IMR-90 (cell line): ENCODE results near the gene BMP8A. TPM values are rescaled to one million over a fixed set of nuclear protein-coding genes. Genes with fewer than 3 reads are reported as not detected.
A peak's percentile ranks its signal among the peaks of the same experiment; 100 is the strongest.

ENCODE experiments used
- ATAC-seq: fragments of 200-7000 bp; cut with Tn5 transposase; 2 replicates; pipeline ENCODE4 v1.9.1; 2020; ENCODE audit warnings: low read depth, mild to moderate bottlenecking, moderate library complexity
- BruUV-seq: library from RNA; stranded (reverse); fragments of 400-500 nt; replicated peaks from 2 replicates; lab custom pipeline; 2021; lab: Mats Ljungman, UMichigan
- CTCF ChIA-PET: fragments of 300-600 bp; formaldehyde crosslinking; extraction: SDS; loops from one replicate; lab custom pipeline; 2021; ENCODE audit warnings: antibody characterized with exemption; lab: Yijun Ruan, JAX
- POLR2A ChIA-PET: fragments of 300-600 bp; sonication (Branson Sonifier 250); formaldehyde crosslinking; loops from one replicate; lab custom pipeline; 2022; ENCODE audit warnings: antibody characterized with exemption; ENCODE audit not compliant: unreplicated experiment; lab: Charles Lee
- DNase-seq: peaks from one replicate; pipeline ENCODE4 v3.0.0; 2013
- H2AFZ ChIP-seq: replicated peaks from 2 replicates; pipeline ENCODE3; 2013; ENCODE audit warnings: low read length, mild to moderate bottlenecking; ENCODE audit not compliant: poor library complexity
- H2AK5ac ChIP-seq: 2 replicates; pipeline ENCODE4 v1.6.1; 2013; ENCODE audit warnings: low read depth, low read length, inconsistent platforms
- H2AK9ac ChIP-seq: replicated peaks from 2 replicates; pipeline ENCODE3; 2013; ENCODE audit warnings: mild to moderate bottlenecking, low read depth, low read length, moderate library complexity; ENCODE audit not compliant: poor library complexity
- H2BK120ac ChIP-seq: 2 replicates; pipeline ENCODE4 v1.6.1; 2013; ENCODE audit warnings: low read depth, low read length, inconsistent platforms
- H2BK15ac ChIP-seq: 3 replicates; pipeline ENCODE4 v1.6.1; 2013; ENCODE audit warnings: low read depth, low read length, inconsistent platforms
- H2BK20ac ChIP-seq: 2 replicates; pipeline ENCODE4 v1.6.1; 2013; ENCODE audit warnings: low read depth, mild to moderate bottlenecking, inconsistent platforms, low read length, moderate library complexity
- H2BK5ac ChIP-seq: 2 replicates; pipeline ENCODE4 v1.6.1; 2013; ENCODE audit warnings: mild to moderate bottlenecking, low read depth, low read length, inconsistent platforms; ENCODE audit not compliant: poor library complexity, severe bottlenecking
- H3K14ac ChIP-seq: replicated peaks from 2 replicates; pipeline ENCODE4 v1.6.1; 2013; ENCODE audit warnings: low read depth, low read length, inconsistent platforms
- H3K18ac ChIP-seq: 2 replicates; pipeline ENCODE4 v1.6.1; 2013; ENCODE audit warnings: low read depth, low read length, control low read depth
- H3K23ac ChIP-seq: 2 replicates; pipeline ENCODE4 v1.6.1; 2013; ENCODE audit warnings: low read depth, low read length, inconsistent platforms
- H3K27ac ChIP-seq: 2 replicates; pipeline ENCODE4 v1.5.1; 2013; ENCODE audit warnings: mild to moderate bottlenecking, control low read depth, low read length; ENCODE audit not compliant: insufficient read depth
- H3K27me3 ChIP-seq: 2 replicates; pipeline ENCODE4 v1.6.1; 2013; ENCODE audit warnings: low read length; ENCODE audit not compliant: control insufficient read depth, insufficient read depth
- H3K36me3 ChIP-seq: 2 replicates; pipeline ENCODE4 v1.6.1; 2013; ENCODE audit warnings: low read length, mixed read lengths; ENCODE audit not compliant: control insufficient read depth, insufficient read depth
- H3K4ac ChIP-seq: 2 replicates; pipeline ENCODE4 v1.6.1; 2013; ENCODE audit warnings: low read depth, low read length, inconsistent platforms
- H3K4me1 ChIP-seq: 2 replicates; pipeline ENCODE4 v1.6.1; 2013; ENCODE audit warnings: low read length, mixed read lengths; ENCODE audit not compliant: control insufficient read depth, insufficient read depth
- H3K4me2 ChIP-seq: 2 replicates; pipeline ENCODE4 v1.6.1; 2013; ENCODE audit warnings: low read depth, mild to moderate bottlenecking, control low read depth, low read length, moderate library complexity
- H3K4me3 ChIP-seq: 2 replicates; pipeline ENCODE4 v1.5.1; 2013; ENCODE audit warnings: low read depth, mild to moderate bottlenecking, control low read depth, low read length, moderate library complexity; ENCODE audit not compliant: insufficient read depth
- H3K56ac ChIP-seq: 2 replicates; pipeline ENCODE4 v1.6.1; 2013; ENCODE audit warnings: low read length, inconsistent platforms; ENCODE audit not compliant: insufficient read depth; ENCODE audit errors: extremely low read depth
- H3K79me1 ChIP-seq, 2 experiments: 2 replicates each; pipeline ENCODE4 v1.6.1; 2013; ENCODE audit warnings: low read length in 2 of 2, inconsistent platforms in 1 of 2, low read depth in 1 of 2
- H3K9ac ChIP-seq: 2 replicates; pipeline ENCODE4 v1.6.1; 2013; ENCODE audit warnings: low read depth, low read length, control low read depth
- H3K9me1 ChIP-seq: 2 replicates; pipeline ENCODE4 v1.6.1; 2013; ENCODE audit warnings: low read length, inconsistent platforms; ENCODE audit not compliant: insufficient read depth
- H3K9me3 ChIP-seq: 2 replicates; pipeline ENCODE4 v1.6.1; 2013; ENCODE audit warnings: low read length; ENCODE audit not compliant: control insufficient read depth, insufficient read depth
- H4K20me1 ChIP-seq: 2 replicates; pipeline ENCODE4 v1.6.1; 2013; ENCODE audit warnings: low read length, inconsistent platforms; ENCODE audit not compliant: insufficient read depth
- H4K5ac ChIP-seq: 2 replicates; pipeline ENCODE4 v1.6.1; 2013; ENCODE audit warnings: mild to moderate bottlenecking, low read depth, low read length, control low read depth
- H4K8ac ChIP-seq, 2 experiments: 2 replicates each; pipeline ENCODE4 v1.6.1; 2013; ENCODE audit warnings: low read depth in 2 of 2, low read length in 2 of 2, control low read depth in 1 of 2, inconsistent platforms in 1 of 2
- H4K91ac ChIP-seq: 2 replicates; pipeline ENCODE4 v1.6.1; 2013; ENCODE audit warnings: low read depth, low read length, inconsistent platforms; ENCODE audit not compliant: insufficient read depth
- MAFK ChIP-seq: IDR thresholded peaks from 2 replicates; pipeline ENCODE4 v1.6.1; 2012; ENCODE audit warnings: low read depth, low read length, improper control_type of control experiment
- WGBS, 2 experiments: methylation state at CpG; one replicate each; pipeline versions ENCODE4 v1.1.5 to v1.1.7; 2013; ENCODE audit warnings: missing lambda C conversion rate in 2 of 2; ENCODE audit not compliant: insufficient read length in 1 of 2; ENCODE audit errors: extremely low coverage in 2 of 2; 5-methylcytosine and 5-hydroxymethylcytosine counted together
- dilution Hi-C: fragments of 300-500 bp; cut with HindIII; formaldehyde crosslinking; loops from one replicate; pipeline ENCODE4 v1.14.3; 2018; ENCODE audit warnings: low sequenced_read_pairs; ENCODE audit not compliant: unreplicated experiment
- in situ Hi-C: fragments of 300-500 bp; cut with MboI; formaldehyde crosslinking; loops from 3 replicates; pipeline ENCODE4 v1.14.3; 2019; ENCODE audit warnings: low sequenced_read_pairs, inconsistent platforms, mixed read lengths
- intact Hi-C: fragments of 100-400 bp; cut with micrococcal nuclease; formaldehyde crosslinking; loops from 2 replicates; pipeline ENCODE4 v1.10.0; 2022
- polyA plus RNA-seq, 3 experiments: library from polyadenylated mRNA; depleted of rRNA; stranded (reverse); fragments of >200 nt; gene quantifications; 2 replicates each; pipeline ENCODE4 v1.2.3, GENCODE V29; 2012; ENCODE audit warnings: low replicate concordance in 1 of 3
- total RNA-seq: library from RNA; depleted of rRNA; stranded (reverse); fragments of >200 nt; gene quantifications from 2 replicates; pipeline ENCODE4 v1.2.3, GENCODE V29; 2012
- TF ChIP-seq, protein P1 (sequence below): fragments of 150-350 bp; IDR thresholded peaks from 2 replicates; pipeline ENCODE4 v1.6.1; 2016; ENCODE audit warnings: low read depth, mild to moderate bottlenecking, low read length, moderate library complexity, borderline replicate concordance
- TF ChIP-seq, protein P2 (sequence below): fragments of 150-350 bp; IDR thresholded peaks from 2 replicates; pipeline ENCODE4 v1.6.1; 2017; ENCODE audit warnings: mild to moderate bottlenecking, antibody characterized with exemption, low read length, low read depth

Gene BMP8A
- total and polyA plus RNA-seq, 2 of the 4 experiments (the other 2 are of a cell fraction) = not detected

DNA sequence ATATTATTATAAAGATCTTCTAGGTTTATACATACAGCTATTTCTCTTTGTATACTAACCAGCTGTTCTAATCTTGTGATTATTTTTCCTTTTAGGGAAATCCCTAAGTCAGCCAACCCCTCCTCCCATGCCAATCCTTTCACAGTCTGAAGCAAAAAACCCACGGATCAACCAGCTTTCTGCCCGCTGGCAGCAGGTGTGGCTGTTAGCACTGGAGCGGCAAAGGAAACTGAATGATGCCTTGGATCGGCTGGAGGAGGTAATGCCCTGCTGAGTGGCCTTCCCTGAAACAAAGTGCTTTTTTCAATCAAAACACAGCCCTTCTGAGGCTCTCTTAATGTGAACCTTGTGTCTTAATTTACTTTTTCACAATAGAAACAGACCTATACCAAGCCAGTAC lies 32.4 kb upstream of the BMP8A start:
- Histone ChIP-seq H4K20me1 (peaks cover 15% of the 10 kb centered on the region; the same call in 1 of the 2 replicates), H4K8ac (peak overlapping the region in 1 of 2 experiments; percentile 13; a peak in 1 of 4 replicates), H2AK5ac (no peak overlapping the region), H2BK20ac (no peak overlapping the region), H3K23ac (no peak overlapping the region), H3K4ac (peak overlapping the region; percentile 15; the same call in 1 of the 2 replicates), H3K14ac (no peak overlapping the region), H3K9ac (no peak overlapping the region), H3K18ac (no peak overlapping the region), H3K56ac (no peak overlapping the region), H3K27ac (peak overlapping the region; percentile 48; the same call in 1 of the 2 replicates), H2AK9ac (no peak overlapping the region), H2BK5ac (peak overlapping the region; percentile 53), H3K36me3 (peaks cover 75% of the 10 kb centered on the region), H3K4me1 (peaks cover 9% of the 10 kb centered on the region), H3K27me3 (no peaks in the 10 kb centered on the region), H3K9me3 (no peaks in the 10 kb centered on the region), H2AFZ (no peak overlapping the region), H3K4me2 (no peak overlapping the region), H4K5ac (no peak overlapping the region), H4K91ac (peak overlapping the region; percentile 28; the same call in 1 of the 2 replicates), H3K79me1 (peaks cover 43 to 72% of the 10 kb centered on the region in 2 experiments), H2BK120ac (no peak overlapping the region), H3K4me3 (no peak overlapping the region), H3K9me1 (peaks cover 28% of the 10 kb centered on the region), H2BK15ac (no peak overlapping the region)
- dilution Hi-C loops (loop anchor here (25.0 kb wide), 1 partner anchor 97 kb away; no protein-coding TSS in a partner anchor), intact Hi-C loops (no loop called here), in situ Hi-C loops (no loop called here)
- no peak for TF ChIP-seq MAFK
- TF ChIP-seq, protein P1, sequence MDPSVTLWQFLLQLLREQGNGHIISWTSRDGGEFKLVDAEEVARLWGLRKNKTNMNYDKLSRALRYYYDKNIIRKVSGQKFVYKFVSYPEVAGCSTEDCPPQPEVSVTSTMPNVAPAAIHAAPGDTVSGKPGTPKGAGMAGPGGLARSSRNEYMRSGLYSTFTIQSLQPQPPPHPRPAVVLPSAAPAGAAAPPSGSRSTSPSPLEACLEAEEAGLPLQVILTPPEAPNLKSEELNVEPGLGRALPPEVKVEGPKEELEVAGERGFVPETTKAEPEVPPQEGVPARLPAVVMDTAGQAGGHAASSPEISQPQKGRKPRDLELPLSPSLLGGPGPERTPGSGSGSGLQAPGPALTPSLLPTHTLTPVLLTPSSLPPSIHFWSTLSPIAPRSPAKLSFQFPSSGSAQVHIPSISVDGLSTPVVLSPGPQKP = no peak
- TF ChIP-seq, protein P2, sequence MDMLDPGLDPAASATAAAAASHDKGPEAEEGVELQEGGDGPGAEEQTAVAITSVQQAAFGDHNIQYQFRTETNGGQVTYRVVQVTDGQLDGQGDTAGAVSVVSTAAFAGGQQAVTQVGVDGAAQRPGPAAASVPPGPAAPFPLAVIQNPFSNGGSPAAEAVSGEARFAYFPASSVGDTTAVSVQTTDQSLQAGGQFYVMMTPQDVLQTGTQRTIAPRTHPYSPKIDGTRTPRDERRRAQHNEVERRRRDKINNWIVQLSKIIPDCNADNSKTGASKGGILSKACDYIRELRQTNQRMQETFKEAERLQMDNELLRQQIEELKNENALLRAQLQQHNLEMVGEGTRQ = no peak
- POLR2A ChIA-PET = no interaction called here
- 100% methylated on average over 3 of the region's 4 CpGs; no CpG with 5 or more reads in 1 of the 2 experiments for WGBS, 2 experiments
- DNase-seq (no peak), ATAC-seq (no peak)
- CTCF ChIA-PET = no interaction called here
- BruUV-seq = no TSS peak
